ENCODE data around the gene PIH1D1. TPM values are rescaled to one million over a fixed set of nuclear protein-coding genes. Genes with fewer than 3 reads are reported as not detected.

Gene PIH1D1
- total RNA-seq, result 10 to 100 TPM; 53.1 to 94.9 (median 76.4) TPM

DNA sequence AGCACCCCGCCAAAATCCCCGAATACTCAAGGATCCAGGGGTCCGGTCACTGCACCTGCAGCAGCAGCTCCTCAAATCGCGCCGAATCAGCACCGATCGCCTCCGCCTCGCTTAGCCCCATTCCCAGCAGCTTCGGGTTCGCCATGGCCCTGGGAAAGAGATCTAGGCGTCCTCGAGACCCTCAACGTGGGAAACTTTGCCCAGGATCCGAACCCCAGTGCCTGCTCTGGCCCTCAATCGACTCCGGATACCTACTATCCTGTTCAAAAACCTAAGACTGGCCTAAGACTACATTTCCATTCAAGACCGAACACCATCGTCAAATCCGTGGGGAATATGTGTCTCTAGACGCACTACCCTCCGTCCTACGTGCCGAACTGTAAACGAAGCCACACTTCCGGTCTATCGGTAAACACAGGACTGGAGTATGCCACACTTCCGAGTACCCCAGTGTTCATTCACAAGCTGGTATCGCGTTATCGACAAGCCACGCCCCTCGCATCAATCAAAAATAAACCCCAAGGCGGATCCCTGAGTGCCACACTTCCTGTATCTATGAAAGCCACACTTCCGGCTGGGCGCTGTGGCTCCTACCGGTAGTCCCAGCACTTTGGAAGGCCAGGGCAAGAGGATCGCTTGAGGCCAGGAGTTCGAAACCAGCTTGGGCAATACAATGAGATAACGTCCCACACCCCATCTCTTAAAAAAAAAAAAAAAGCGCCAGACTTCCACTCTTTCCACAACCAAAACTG, at the start of gene PIH1D1:
Gene PIH1D1 (minus strand): TSS at position 385 of the 752 bp plus-strand sequence. CDS start 240 bp downstream, at position 145.
- peak; percentile 68 to 82 (median 72) for ATAC-seq (replicated peaks in 6 of 8)
- WGBS, 10 experiments, result 0 to 3% (median 0%) methylated on average over 1 to 23 of the region's 42 CpGs; no CpG with 5 or more reads in 1 of the 10 experiments

DNA sequence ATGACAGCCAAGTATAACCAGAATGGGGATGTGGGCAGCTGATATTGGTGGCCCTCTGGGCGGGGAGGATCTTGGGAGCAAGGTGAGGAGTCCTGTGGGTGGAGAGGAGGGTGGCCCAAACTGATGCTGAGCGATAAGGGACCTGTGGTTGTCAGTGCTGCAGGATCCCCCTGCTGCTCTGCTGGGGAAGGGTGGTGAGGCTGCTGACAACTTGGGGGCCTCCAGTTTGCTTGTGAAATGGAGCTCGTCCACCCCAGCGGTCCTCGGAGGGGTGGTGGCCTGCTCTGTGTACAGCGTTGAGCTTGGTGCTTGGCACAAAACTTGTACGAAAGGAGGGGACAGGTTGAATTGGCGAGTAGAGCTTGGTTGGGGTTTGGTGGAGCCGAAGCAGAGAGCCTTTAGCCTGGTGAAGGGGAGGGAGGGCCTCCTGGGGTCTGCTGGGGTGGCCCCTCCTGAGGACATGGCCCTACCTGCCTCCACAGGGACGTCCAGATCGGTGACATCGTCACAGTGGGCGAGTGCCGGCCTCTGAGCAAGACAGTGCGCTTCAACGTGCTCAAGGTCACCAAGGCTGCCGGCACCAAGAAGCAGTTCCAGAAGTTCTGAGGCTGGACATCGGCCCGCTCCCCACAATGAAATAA, 47.5 kb upstream of the PIH1D1 start:
- Histone ChIP-seq H3K4me1 (replicated peaks in 1 of 2) (peaks cover 15 to 25% of the 10 kb centered on the region in 2 donors), H3K4me3 (no peak overlapping the region), H3K27ac (no peak overlapping the region)
- WGBS, 10 experiments, result 87 to 88% methylated on average over 2 to 3 of the region's 19 CpGs; no CpG with 5 or more reads in 8 of the 10 experiments
- in situ Hi-C loops (cut with MboI; ENCODE audit: low pct_unique_long_range_greater_than_20kb in 2 of 9, low sequenced_read_pairs in 9 of 9, unreplicated experiment in 9 of 9), result no loop called here
- ATAC-seq (replicated peaks in 6 of 8), result no peak

More for the DNA sequence above, at the start of gene PIH1D1:
- peaks cover 5 to 6% of the 10 kb centered on the region in 2 donors for H3K4me1 ChIP-seq (replicated peaks in 1 of 2)
- in situ Hi-C loops (cut with MboI; ENCODE audit: low pct_unique_long_range_greater_than_20kb in 2 of 9, low sequenced_read_pairs in 9 of 9, unreplicated experiment in 9 of 9), result no loop called here
- peak within 1 kb of the TSS; percentile 94 for H3K27ac ChIP-seq
- H3K4me3 ChIP-seq, result peak within 1 kb of the TSS; percentile 64 to 83 (median 64)

DNA sequence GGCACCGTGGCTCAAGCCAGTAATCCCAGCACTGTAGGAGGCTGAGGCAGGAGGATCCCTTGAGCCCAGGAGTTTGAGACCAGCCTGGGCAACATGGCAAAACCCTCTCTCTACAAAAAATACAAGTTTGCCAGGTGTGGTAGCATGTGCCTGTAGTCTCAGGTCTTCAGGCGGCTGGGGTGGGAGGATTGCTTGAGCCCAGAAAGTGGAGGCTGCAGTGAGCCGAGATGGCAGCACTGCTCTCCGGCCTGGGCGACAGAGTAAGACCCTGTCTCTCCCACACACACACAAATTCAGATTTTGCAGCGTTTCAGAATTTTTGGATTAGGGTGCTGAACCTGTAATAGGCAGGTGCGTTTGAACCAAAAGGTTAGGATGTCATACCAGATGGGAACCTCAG, 46.9 kb upstream of the PIH1D1 start:
- Histone ChIP-seq H3K27ac (no peak overlapping the region), H3K4me3 (no peak overlapping the region), H3K4me1 (replicated peaks in 1 of 2) (peaks cover 15 to 23% of the 10 kb centered on the region in 2 donors)
- no peak for ATAC-seq (replicated peaks in 6 of 8)
- WGBS, 10 experiments, result 63 to 100% (median 90%) methylated on average over 1 to 5 of the region's 7 CpGs; no CpG with 5 or more reads in 2 of the 10 experiments
- in situ Hi-C loops (cut with MboI; ENCODE audit: low pct_unique_long_range_greater_than_20kb in 2 of 9, low sequenced_read_pairs in 9 of 9, unreplicated experiment in 9 of 9), result no loop called here

- ATAC-seq (replicated peaks in 6 of 8), result no peak
- WGBS, 10 experiments, result 80 to 92% (median 85%) methylated on average over 1 to 9 of the region's 12 CpGs; no CpG with 5 or more reads in 4 of the 10 experiments
- Histone ChIP-seq H3K4me3 (peak overlapping the region in 3 of 5 donors; percentile 86 to 94 (median 92)), H3K4me1 (replicated peaks in 1 of 2) (peaks cover 15 to 20% of the 10 kb centered on the region in 2 donors), H3K27ac (no peak overlapping the region)
- in situ Hi-C loops (cut with MboI; ENCODE audit: low pct_unique_long_range_greater_than_20kb in 2 of 9, low sequenced_read_pairs in 9 of 9, unreplicated experiment in 9 of 9), result no loop called here
Observed at GRCh38 chr19:49497789-49498103, 46.1 kb upstream of the PIH1D1 start.

GRCh38 chr19:49497047-49497788, 45.6 kb upstream of the PIH1D1 start:
- Histone ChIP-seq H3K4me3 (peak overlapping the region; percentile 84 to 96 (median 92)), H3K27ac (peak overlapping the region; percentile 91 to 93), H3K4me1 (replicated peaks in 1 of 2) (peaks cover 15 to 20% of the 10 kb centered on the region in 2 donors)
- in situ Hi-C loops (cut with MboI; ENCODE audit: low pct_unique_long_range_greater_than_20kb in 2 of 9, low sequenced_read_pairs in 9 of 9, unreplicated experiment in 9 of 9), result no loop called here
- whole genome bisulfite sequencing, 10 experiments, result 0 to 28% (median 19%) methylated on average over 1 to 20 of the region's 22 CpGs; no CpG with 5 or more reads in 4 of the 10 experiments
- no peak for ATAC-seq (replicated peaks in 6 of 8)

- Histone ChIP-seq H3K4me3 (peak overlapping the region; percentile 84 to 96 (median 92)), H3K27ac (peak overlapping the region; percentile 91 to 93), H3K4me1 (replicated peaks in 1 of 2) (peaks cover 15 to 20% of the 10 kb centered on the region in 2 donors)
- in situ Hi-C loops (cut with MboI; ENCODE audit: low pct_unique_long_range_greater_than_20kb in 2 of 9, low sequenced_read_pairs in 9 of 9, unreplicated experiment in 9 of 9), result no loop called here
- ATAC-seq (replicated peaks in 6 of 8), result no peak
- WGBS, 10 experiments, result 0 to 8% (median 0%) methylated on average over 1 to 10 of the region's 11 CpGs; no CpG with 5 or more reads in 1 of the 10 experiments
Observed at GRCh38 chr19:49496574-49497008, 45.0 kb upstream of the PIH1D1 start.

DNA sequence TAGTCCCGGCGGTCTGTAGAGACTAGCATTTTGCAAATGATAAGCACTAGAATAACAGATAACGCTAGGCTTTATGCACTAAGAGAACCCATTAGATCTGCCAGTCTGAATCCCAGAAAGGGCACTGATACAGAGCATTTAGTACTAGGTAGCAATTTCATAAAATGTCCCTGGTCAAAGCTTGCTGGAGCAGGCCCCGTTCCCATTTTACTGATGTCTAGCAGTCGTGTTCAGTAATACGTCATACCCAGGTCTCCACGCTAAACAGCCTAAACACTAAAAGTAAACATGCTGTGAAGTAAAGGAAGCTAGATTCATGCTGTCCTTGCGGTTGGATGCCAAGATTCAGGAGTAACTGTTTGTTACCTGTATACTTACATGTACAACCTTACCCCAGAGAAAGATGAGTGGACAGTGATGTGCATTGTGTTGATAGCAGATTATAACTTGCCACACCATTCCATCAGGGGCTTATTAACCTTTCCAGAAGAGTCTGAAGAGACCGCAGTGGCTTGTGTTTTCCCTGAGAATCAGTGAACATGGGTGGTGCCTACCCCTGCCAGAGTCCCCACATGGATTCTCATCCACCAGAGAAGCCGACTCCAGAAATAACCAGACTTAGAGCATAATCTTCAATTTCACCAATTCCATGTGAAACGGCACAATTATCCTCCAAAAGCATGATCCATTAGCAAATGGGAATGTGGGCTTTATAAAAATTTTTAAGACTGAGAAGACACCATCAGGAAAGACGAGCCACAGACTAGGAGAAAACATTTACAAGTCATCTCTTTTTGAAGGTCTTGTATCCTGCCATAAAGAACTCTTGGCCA, 41.2 kb upstream of the PIH1D1 start:
- peak in 2 of 8 experiments; percentile 0 to 1 for ATAC-seq (replicated peaks in 6 of 8)
- Histone ChIP-seq H3K27ac (no peak overlapping the region), H3K4me3 (no peak overlapping the region), H3K4me1 (replicated peaks in 1 of 2) (peaks cover 18 to 24% of the 10 kb centered on the region in 2 donors)
- in situ Hi-C loops (cut with MboI; ENCODE audit: low pct_unique_long_range_greater_than_20kb in 2 of 9, low sequenced_read_pairs in 9 of 9, unreplicated experiment in 9 of 9), result no loop called here
- 57 to 100% (median 88%) methylated on average over 1 to 11 of the region's 12 CpGs; no CpG with 5 or more reads in 2 of the 10 experiments for WGBS, 10 experiments

DNA sequence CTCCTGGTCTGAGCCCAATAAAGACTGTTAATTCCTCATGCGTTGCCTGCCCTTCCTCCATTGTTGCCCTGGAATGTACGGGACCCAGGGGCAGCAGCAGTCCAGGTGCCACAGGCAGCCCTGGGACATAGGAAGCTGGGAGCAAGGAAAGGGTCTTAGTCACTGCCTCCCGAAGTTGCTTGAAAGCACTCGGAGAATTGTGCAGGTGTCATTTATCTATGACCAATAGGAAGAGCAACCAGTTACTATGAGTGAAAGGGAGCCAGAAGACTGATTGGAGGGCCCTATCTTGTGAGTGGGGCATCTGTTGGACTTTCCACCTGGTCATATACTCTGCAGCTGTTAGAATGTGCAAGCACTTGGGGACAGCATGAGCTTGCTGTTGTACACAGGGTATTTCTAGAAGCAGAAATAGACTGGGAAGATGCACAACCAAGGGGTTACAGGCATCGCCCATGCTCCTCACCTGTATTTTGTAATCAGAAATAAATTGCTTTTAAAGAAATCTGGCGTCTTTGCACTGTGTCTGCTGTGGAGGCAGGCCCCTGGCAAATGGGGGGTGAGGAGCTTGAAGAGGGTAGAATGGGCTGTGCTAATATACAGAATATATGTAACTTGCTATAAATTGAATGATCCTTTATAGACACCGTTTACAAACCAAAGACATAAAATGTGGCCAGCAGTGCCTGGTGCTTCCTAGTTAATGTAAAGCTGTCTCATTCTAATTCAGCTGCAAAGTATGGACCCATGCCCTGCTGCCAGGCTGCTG, 40.4 kb upstream of the PIH1D1 start:
- H3K4me3 ChIP-seq, result no peak overlapping the region
- peaks cover 13 to 16% of the 10 kb centered on the region in 2 donors for H3K4me1 ChIP-seq (replicated peaks in 1 of 2)
- no peak overlapping the region for H3K27ac ChIP-seq
- WGBS, 10 experiments, result 50 to 100% (median 86%) methylated on average over 1 to 5 of the region's 7 CpGs; no CpG with 5 or more reads in 1 of the 10 experiments
- in situ Hi-C loops (cut with MboI; ENCODE audit: low pct_unique_long_range_greater_than_20kb in 2 of 9, low sequenced_read_pairs in 9 of 9, unreplicated experiment in 9 of 9), result no loop called here
- ATAC-seq (replicated peaks in 6 of 8), result no peak

DNA sequence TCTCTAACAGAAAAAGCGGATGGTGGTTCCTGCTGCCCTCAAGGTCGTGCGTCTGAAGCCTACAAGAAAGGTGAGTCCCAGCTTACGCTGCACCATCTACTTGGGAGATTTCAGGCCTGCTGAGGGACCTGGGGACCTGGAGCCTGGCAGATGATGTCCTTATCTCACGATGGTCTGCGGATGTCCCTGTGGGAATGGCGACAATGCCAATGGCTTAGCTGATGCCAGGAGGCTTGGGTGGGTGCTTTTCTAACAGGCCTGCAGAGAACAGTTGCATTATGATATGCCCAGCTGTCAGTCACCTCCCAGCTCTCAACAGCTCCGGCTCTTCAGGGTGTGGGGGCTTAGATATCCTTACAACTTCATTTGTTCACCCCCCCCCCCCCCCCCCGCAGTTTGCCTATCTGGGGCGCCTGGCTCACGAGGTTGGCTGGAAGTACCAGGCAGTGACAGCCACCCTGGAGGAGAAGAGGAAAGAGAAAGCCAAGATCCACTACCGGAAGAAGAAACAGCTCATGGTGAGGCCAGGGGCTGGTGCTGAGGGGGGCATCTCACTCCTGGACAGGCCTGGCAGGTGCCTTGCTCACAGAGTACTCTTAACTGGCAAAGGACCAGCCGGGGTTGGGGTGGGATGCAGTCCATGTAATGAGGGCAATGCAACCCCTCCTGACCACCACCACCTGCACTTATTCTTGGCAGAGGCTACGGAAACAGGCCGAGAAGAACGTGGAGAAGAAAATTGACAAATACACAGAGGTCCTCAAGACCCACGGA, 39.6 kb upstream of the PIH1D1 start:
- no peak for ATAC-seq (replicated peaks in 6 of 8)
- Histone ChIP-seq H3K4me3 (no peak overlapping the region), H3K4me1 (replicated peaks in 1 of 2) (peaks cover 13 to 17% of the 10 kb centered on the region in 2 donors), H3K27ac (no peak overlapping the region)
- in situ Hi-C loops (cut with MboI; ENCODE audit: low pct_unique_long_range_greater_than_20kb in 2 of 9, low sequenced_read_pairs in 9 of 9, unreplicated experiment in 9 of 9), result no loop called here
- 96 to 100% (median 100%) methylated on average over 1 to 9 of the region's 17 CpGs; no CpG with 5 or more reads in 4 of the 10 experiments for whole genome bisulfite sequencing, 10 experiments

DNA sequence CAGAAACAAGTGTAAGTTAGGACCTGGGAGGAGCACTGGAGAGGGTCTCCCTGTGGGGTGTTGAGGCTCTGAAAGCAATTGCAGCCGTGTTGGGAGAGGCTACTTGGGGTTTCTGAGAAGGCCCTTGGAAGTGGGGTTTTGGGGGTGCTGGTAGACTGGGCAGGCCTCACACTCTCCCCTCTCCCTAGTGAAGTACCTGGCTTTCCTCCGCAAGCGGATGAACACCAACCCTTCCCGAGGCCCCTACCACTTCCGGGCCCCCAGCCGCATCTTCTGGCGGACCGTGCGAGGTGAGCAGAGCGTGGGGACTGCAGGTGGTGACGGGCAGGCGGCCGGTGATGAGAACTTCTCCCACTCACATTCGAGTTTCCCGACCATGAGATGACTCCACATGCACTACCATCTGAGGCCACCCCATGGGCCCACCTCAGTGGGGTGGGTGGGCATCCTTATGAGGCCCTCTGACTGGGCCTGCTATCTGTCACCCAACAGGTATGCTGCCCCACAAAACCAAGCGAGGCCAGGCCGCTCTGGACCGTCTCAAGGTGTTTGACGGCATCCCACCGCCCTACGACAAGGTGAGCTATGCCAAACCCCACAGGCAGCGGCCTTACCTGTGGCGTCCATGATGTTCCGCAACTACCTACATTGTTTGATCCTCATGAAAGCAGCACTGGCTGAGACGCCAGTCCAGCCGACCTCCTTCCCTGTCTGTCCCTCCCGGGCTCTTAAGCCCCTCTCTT, 38.8 kb upstream of the PIH1D1 start:
- WGBS, 10 experiments, result 80 to 100% (median 99%) methylated on average over 1 to 10 of the region's 27 CpGs; no CpG with 5 or more reads in 5 of the 10 experiments
- Histone ChIP-seq H3K4me1 (replicated peaks in 1 of 2) (peaks cover 13 to 15% of the 10 kb centered on the region in 2 donors), H3K4me3 (peak overlapping the region in 1 of 5 donors; percentile 4), H3K27ac (no peak overlapping the region)
- in situ Hi-C loops (cut with MboI; ENCODE audit: low pct_unique_long_range_greater_than_20kb in 2 of 9, low sequenced_read_pairs in 9 of 9, unreplicated experiment in 9 of 9), result no loop called here
- no peak for ATAC-seq (replicated peaks in 6 of 8)

Measured in motor neuron (in vitro differentiated cells).